Fibroblast of lung (primary cell): ENCODE data around the gene KCNMA1. TPM values are rescaled to one million over a fixed set of nuclear protein-coding genes. Genes with fewer than 3 reads are reported as not detected.
A peak's percentile ranks its signal among the peaks of the same experiment; 100 is the strongest.

Experiments
- DNase-seq, 2 donors: peaks; one replicate each; pipeline versions ENCODE4 v3.0.0 to v3.0.0-alpha.2; 2010; ENCODE audit warnings: low read depth in 2 of 2
- H2AFZ ChIP-seq: 2 replicates; pipeline ENCODE4 v1.5.1; 2012; ENCODE audit warnings: low read length, control low read depth, inconsistent platforms
- H3K27ac ChIP-seq: 2 replicates; pipeline ENCODE4 v1.5.1; 2011; ENCODE audit warnings: low read length, control low read depth; ENCODE audit not compliant: insufficient read depth
- H3K27me3 ChIP-seq: 2 replicates; pipeline ENCODE4 v1.5.1; 2011; ENCODE audit warnings: mild to moderate bottlenecking, low read length; ENCODE audit not compliant: control insufficient read depth, insufficient read depth
- H3K36me3 ChIP-seq: 2 replicates; pipeline ENCODE4 v1.5.1; 2011; ENCODE audit warnings: low read length; ENCODE audit not compliant: control insufficient read depth, insufficient read depth
- H3K4me1 ChIP-seq: 2 replicates; pipeline ENCODE4 v1.5.1; 2011; ENCODE audit warnings: low read length; ENCODE audit not compliant: control insufficient read depth, insufficient read depth; ENCODE audit errors: extremely low read depth
- H3K4me2 ChIP-seq: 2 replicates; pipeline ENCODE4 v1.5.1; 2011; ENCODE audit warnings: low read length, control low read depth; ENCODE audit not compliant: insufficient read depth; ENCODE audit errors: extremely low read depth
- H3K4me3 ChIP-seq, 4 experiments: fragments of 200-600 bp in 1 of 4; sonication (generic) in 1 of 4; replicated peaks in 1 of 4; 2 replicates each; pipeline ENCODE4 v1.5.1; 2011 to 2016; ENCODE audit warnings: low read length in 4 of 4, low read depth in 3 of 4, mild to moderate bottlenecking in 3 of 4, control low read depth in 2 of 4, inconsistent platforms in 1 of 4, mixed read lengths in 1 of 4; ENCODE audit not compliant: insufficient read depth in 1 of 4; ENCODE audit errors: control extremely low read depth in 1 of 4
- H3K79me2 ChIP-seq: 2 replicates; pipeline ENCODE4 v1.5.1; 2012; ENCODE audit warnings: mild to moderate bottlenecking, low read length, inconsistent platforms; ENCODE audit not compliant: control insufficient read depth, insufficient read depth
- H3K9ac ChIP-seq: 2 replicates; pipeline ENCODE4 v1.5.1; 2011; ENCODE audit warnings: mild to moderate bottlenecking, low read length, control low read depth; ENCODE audit not compliant: insufficient read depth
- H3K9me3 ChIP-seq: 2 replicates; pipeline ENCODE4 v1.5.1; 2012; ENCODE audit warnings: low read depth, low read length; ENCODE audit not compliant: control insufficient read depth, insufficient read depth
- H4K20me1 ChIP-seq: 2 replicates; pipeline ENCODE4 v1.5.1; 2011; ENCODE audit warnings: low read length; ENCODE audit not compliant: control insufficient read depth, insufficient read depth; ENCODE audit errors: extremely low read depth
- CTCF ChIP-seq, 2 donors: IDR thresholded peaks in 1 of 2; conservative IDR thresholded peaks in 1 of 2; 1 replicate in 1 of 2; 2 replicates in 1 of 2; pipeline ENCODE4 v1.5.1; 2011 to 2012; ENCODE audit warnings: low read length in 2 of 2, control low read depth in 1 of 2, inconsistent platforms in 1 of 2, low read depth in 1 of 2, mild to moderate bottlenecking in 1 of 2
- EZH2 ChIP-seq: IDR thresholded peaks from 2 replicates; pipeline ENCODE4 v1.5.1; 2012; ENCODE audit warnings: low read length, control low read depth, mild to moderate bottlenecking; ENCODE audit errors: missing control alignments
- polyA plus RNA-seq, 2 donors: library from polyadenylated mRNA; depleted of rRNA in 1 of 2; stranded (reverse) in 1 of 2; unstranded in 1 of 2; fragments of >200 nt; gene quantifications; 2 replicates each; pipeline ENCODE4 v1.2.1, GENCODE V29; 2011 to 2012; ENCODE audit warnings: missing spikeins in 1 of 2
- total RNA-seq: library from RNA; depleted of rRNA; stranded (reverse); fragments of >200 nt; gene quantifications from 2 replicates; pipeline ENCODE4 v1.2.1, GENCODE V29; 2014

Gene KCNMA1
- total and polyA plus RNA-seq, 2 donors (not counting 1 experiment from before 2014, with no cell fraction given), result 31.0 to 138 TPM

GRCh38 chr10:76954838-76955237, 682.8 kb downstream of the KCNMA1 start:
- Histone ChIP-seq H3K79me2 (no peaks in the 10 kb centered on the region), H2AFZ (no peak overlapping the region), H3K9me3 (no peaks in the 10 kb centered on the region), H4K20me1 (no peaks in the 10 kb centered on the region), H3K9ac (no peak overlapping the region), H3K27ac (no peak overlapping the region), H3K4me3 (no peak overlapping the region), H3K36me3 (no peaks in the 10 kb centered on the region), H3K27me3 (no peaks in the 10 kb centered on the region), H3K4me2 (no peak overlapping the region), H3K4me1 (no peaks in the 10 kb centered on the region)
- no peak for DNase-seq
- no peak for TF ChIP-seq EZH2
- no peak for TF ChIP-seq CTCF (conservative IDR thresholded peaks at IDR 0.05 in 1 of 2, IDR thresholded peaks at IDR 0.05 in 1 of 2; ENCODE audit: low read depth in 1 of 2, low read length in 2 of 2)

GRCh38 chr10:76950354-76950753, 687.3 kb downstream of the KCNMA1 start:
- Histone ChIP-seq H3K4me3 (no peak overlapping the region), H3K27ac (no peak overlapping the region), H2AFZ (no peak overlapping the region), H3K79me2 (no peaks in the 10 kb centered on the region), H3K9me3 (no peaks in the 10 kb centered on the region), H3K4me2 (no peak overlapping the region), H3K9ac (no peak overlapping the region), H3K27me3 (no peaks in the 10 kb centered on the region), H4K20me1 (no peaks in the 10 kb centered on the region), H3K4me1 (peaks cover 2% of the 10 kb centered on the region), H3K36me3 (no peaks in the 10 kb centered on the region)
- no peak for TF ChIP-seq EZH2
- no peak for TF ChIP-seq CTCF (conservative IDR thresholded peaks at IDR 0.05 in 1 of 2, IDR thresholded peaks at IDR 0.05 in 1 of 2; ENCODE audit: low read depth in 1 of 2, low read length in 2 of 2)
- peak in 1 of 2 donors; percentile 61 for DNase-seq

- no peaks in the 10 kb centered on the region for H3K79me2 ChIP-seq
- no peak overlapping the region for H3K9ac ChIP-seq
- H3K9me3 ChIP-seq, result no peaks in the 10 kb centered on the region
- no peak overlapping the region for H3K27ac ChIP-seq
- peaks cover 2% of the 10 kb centered on the region for H3K4me1 ChIP-seq
- H2AFZ ChIP-seq, result no peak overlapping the region
- H3K4me2 ChIP-seq, result no peak overlapping the region
- no peak overlapping the region for H3K4me3 ChIP-seq
- no peaks in the 10 kb centered on the region for H3K27me3 ChIP-seq
- H4K20me1 ChIP-seq, result no peaks in the 10 kb centered on the region
- peak; percentile 35 to 67 for DNase-seq
- H3K36me3 ChIP-seq, result peaks cover 3% of the 10 kb centered on the region
- TF ChIP-seq EZH2 (no peak), CTCF (conservative IDR thresholded peaks at IDR 0.05 in 1 of 2, IDR thresholded peaks at IDR 0.05 in 1 of 2; ENCODE audit: low read depth in 1 of 2, low read length in 2 of 2) (no peak)
These were observed 691.3 kb downstream of the KCNMA1 start for GRCh38 chr10:76946270-76946669.
